GM21529 (cell line): ENCODE data around the gene DTNA.

Experiments used
- ATAC-seq: cut with Tn5 transposase; IDR thresholded peaks from one replicate; pipeline ENCODE4 v1.9.1; 2021; ENCODE audit not compliant: unreplicated experiment

Gene DTNA

GRCh38 chr18:34767601-34768027, 57.5 kb downstream of the DTNA start:
- peak; percentile 47 for ATAC-seq

- no peak for ATAC-seq
Observed at GRCh38 chr18:34771958-34772357, 61.9 kb downstream of the DTNA start.

- ATAC-seq: no peak
Observed at GRCh38 chr18:34772887-34773286, 62.8 kb downstream of the DTNA start.

- no peak for ATAC-seq
Observed at GRCh38 chr18:34773378-34773777, 63.3 kb downstream of the DTNA start.

- ATAC-seq: no peak
Observed at GRCh38 chr18:34773961-34774766, 64.1 kb downstream of the DTNA start.

GRCh38 chr18:34775461-34775860, 65.4 kb downstream of the DTNA start:
- ATAC-seq: no peak

GRCh38 chr18:34779112-34779511, 69.0 kb downstream of the DTNA start:
- no peak for ATAC-seq

GRCh38 chr18:34780856-34781255, 70.8 kb downstream of the DTNA start:
- no peak for ATAC-seq

- no peak for ATAC-seq
Observed at GRCh38 chr18:34783501-34783900, 73.4 kb downstream of the DTNA start.

GRCh38 chr18:34786162-34786741, 76.2 kb downstream of the DTNA start:
- no peak for ATAC-seq

GRCh38 chr18:34787931-34788532, 77.9 kb downstream of the DTNA start:
- peak; percentile 82 for ATAC-seq

- no peak for ATAC-seq
Observed at GRCh38 chr18:34789768-34790344, 79.8 kb downstream of the DTNA start.

GRCh38 chr18:34794348-34794747, 84.2 kb downstream of the DTNA start:
- ATAC-seq: no peak

GRCh38 chr18:34795070-34795732, 85.1 kb downstream of the DTNA start:
- no peak for ATAC-seq

GRCh38 chr18:34796035-34796657, 86.0 kb downstream of the DTNA start:
- ATAC-seq: no peak

GRCh38 chr18:34799291-34799690, 89.2 kb downstream of the DTNA start:
- ATAC-seq: no peak

- no peak for ATAC-seq
Observed at GRCh38 chr18:34800381-34800780, 90.3 kb downstream of the DTNA start.

GRCh38 chr18:34801774-34802173, 91.7 kb downstream of the DTNA start:
- ATAC-seq: no peak

GRCh38 chr18:34802959-34803358, 92.9 kb downstream of the DTNA start:
- ATAC-seq: no peak

GRCh38 chr18:34803877-34804400, 93.8 kb downstream of the DTNA start:
- ATAC-seq: no peak
